ENCODE data around the gene ST7.

- TF ChIP-seq POLR2A (IDR thresholded peaks at IDR 0.05) (no peak), CTCF (IDR thresholded peaks at IDR 0.05) (no peak)
Observed at GRCh38 chr7:117137868-117138267, 184.6 kb downstream of the ST7 start.
